ENCODE results near the gene PCLO.

Gene PCLO

DNA sequence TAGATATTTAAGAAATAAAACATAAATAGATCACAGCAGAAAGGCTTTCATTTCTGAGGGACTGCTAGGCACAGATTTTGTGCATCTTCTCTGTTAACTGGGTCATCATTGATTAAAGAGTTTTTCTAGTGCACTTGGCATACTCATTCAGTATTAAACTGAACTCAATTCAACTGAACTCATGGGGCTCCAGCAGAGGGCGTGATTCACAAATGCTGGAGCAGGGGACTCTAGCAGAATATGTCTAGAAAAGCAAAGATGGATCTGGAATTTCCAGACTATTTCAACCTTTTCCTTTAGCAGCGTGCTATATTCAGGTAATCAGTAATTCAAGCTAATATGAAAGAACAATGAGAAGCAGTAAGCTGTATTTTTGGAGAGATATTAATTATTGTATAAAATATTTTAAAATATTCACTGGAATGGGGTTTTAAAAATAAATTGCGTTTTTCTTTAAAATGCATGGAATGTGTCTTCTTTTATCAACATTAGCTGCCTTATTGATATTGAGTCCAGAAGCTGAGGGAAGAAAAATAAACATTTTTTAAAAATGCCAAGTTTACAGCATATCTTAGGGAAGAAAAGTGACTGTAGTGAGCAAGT, 422.3 kb downstream of the PCLO start:
- no peak for DNase-seq (ENCODE audit: extremely low read depth, low read depth)
- TF ChIP-seq, protein P1, sequence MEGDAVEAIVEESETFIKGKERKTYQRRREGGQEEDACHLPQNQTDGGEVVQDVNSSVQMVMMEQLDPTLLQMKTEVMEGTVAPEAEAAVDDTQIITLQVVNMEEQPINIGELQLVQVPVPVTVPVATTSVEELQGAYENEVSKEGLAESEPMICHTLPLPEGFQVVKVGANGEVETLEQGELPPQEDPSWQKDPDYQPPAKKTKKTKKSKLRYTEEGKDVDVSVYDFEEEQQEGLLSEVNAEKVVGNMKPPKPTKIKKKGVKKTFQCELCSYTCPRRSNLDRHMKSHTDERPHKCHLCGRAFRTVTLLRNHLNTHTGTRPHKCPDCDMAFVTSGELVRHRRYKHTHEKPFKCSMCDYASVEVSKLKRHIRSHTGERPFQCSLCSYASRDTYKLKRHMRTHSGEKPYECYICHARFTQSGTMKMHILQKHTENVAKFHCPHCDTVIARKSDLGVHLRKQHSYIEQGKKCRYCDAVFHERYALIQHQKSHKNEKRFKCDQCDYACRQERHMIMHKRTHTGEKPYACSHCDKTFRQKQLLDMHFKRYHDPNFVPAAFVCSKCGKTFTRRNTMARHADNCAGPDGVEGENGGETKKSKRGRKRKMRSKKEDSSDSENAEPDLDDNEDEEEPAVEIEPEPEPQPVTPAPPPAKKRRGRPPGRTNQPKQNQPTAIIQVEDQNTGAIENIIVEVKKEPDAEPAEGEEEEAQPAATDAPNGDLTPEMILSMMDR (IDR thresholded peaks at IDR 0.05; ENCODE audit: low read depth, low read length, missing control alignments), result peak; percentile 77

DNA sequence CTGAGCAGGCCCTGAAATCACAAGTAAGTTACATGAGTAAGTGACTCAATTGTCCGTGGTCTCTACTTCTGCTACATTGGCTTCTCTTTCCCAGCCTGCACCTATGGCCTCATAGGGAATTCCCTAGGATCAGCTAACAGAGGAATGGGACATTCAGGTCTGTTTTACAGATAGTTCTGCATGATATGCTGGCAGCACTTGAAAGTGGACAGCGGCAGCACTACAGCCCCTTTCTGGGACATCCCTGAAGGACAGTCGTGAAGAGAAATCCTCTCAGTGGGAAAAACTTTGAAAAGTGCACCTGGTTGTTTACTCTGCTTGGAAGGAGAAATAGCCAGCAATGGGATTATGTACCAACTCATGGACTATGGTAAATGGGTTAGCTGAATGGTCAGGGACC, 426.1 kb downstream of the PCLO start:
- no peak overlapping the region for H3K4me3 ChIP-seq (replicated peaks; ENCODE audit: low read depth, low read length)
- TF ChIP-seq, protein P1 (IDR thresholded peaks at IDR 0.05; ENCODE audit: low read depth, low read length, missing control alignments), result no peak
- DNase-seq (ENCODE audit: extremely low read depth, low read depth), result no peak

More for the DNA sequence above, 422.3 kb downstream of the PCLO start:
- H3K4me3 ChIP-seq (replicated peaks; ENCODE audit: low read depth, low read length), result no peak overlapping the region

DNA sequence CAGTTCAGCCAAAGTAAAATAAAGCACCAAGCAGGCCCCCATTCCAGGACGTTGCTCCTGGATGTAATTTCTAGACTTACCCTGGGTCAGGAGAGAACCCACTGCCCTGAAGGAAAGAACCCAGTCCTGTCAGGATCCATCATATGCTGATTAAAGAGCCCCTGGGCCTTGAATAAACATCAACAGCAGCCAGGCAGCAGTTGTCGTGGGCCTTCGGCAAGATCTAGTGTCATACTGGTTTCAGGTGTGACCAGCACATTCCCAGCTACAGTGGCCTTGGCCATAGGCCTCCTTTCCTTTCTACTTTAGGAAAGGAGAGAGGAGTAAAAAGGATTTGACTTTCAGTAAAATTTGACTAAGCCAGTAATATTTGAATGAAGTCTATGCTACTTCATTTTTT, 430.0 kb downstream of the PCLO start:
- no peak for DNase-seq (ENCODE audit: extremely low read depth, low read depth)
- TF ChIP-seq, protein P1 (IDR thresholded peaks at IDR 0.05; ENCODE audit: low read depth, low read length, missing control alignments), result no peak
- no peak overlapping the region for H3K4me3 ChIP-seq (replicated peaks; ENCODE audit: low read depth, low read length)

DNA sequence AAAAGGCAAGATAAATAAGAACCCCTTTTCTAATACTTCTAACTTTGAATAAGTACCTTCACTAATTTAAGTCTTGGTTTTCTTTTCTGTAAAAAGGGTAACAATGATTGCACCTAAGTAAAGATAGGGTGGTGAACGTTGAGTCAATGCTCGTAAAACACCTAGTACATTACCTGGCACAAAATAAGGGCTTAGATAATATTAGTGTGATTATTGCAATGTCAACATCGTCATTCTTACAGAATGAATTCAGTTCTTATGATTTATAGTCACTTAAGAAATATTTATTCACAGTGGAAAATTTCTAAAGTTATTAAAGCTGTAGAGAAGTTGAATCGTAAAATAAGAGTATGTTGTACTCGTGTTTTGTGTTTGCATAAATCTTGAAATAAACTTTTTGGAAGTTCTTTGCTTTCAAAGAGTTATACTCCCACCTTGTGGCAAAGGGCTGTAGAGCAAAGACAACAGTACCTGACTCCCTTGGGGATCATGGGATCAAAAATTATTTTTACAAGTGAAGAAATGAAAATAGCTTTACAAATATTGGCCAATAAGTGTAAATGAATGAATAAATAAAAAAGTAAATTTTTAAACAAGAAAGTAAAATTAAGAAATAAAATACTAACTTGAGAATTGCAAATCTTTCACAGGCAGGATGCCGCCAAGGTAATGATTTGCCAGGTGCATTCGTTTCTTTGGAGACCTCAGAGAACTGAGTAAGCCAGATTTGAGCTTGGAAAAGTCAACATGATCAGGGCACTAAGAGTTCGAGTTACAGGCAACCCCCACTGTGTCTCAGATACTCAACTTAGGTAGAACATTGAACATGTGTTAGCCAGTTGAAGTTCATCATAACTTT, 433.3 kb downstream of the PCLO start:
- DNase-seq (ENCODE audit: extremely low read depth, low read depth), result no peak
- TF ChIP-seq, protein P1 (IDR thresholded peaks at IDR 0.05; ENCODE audit: low read depth, low read length, missing control alignments), result peak; percentile 73
- no peak overlapping the region for H3K4me3 ChIP-seq (replicated peaks; ENCODE audit: low read depth, low read length)

DNA sequence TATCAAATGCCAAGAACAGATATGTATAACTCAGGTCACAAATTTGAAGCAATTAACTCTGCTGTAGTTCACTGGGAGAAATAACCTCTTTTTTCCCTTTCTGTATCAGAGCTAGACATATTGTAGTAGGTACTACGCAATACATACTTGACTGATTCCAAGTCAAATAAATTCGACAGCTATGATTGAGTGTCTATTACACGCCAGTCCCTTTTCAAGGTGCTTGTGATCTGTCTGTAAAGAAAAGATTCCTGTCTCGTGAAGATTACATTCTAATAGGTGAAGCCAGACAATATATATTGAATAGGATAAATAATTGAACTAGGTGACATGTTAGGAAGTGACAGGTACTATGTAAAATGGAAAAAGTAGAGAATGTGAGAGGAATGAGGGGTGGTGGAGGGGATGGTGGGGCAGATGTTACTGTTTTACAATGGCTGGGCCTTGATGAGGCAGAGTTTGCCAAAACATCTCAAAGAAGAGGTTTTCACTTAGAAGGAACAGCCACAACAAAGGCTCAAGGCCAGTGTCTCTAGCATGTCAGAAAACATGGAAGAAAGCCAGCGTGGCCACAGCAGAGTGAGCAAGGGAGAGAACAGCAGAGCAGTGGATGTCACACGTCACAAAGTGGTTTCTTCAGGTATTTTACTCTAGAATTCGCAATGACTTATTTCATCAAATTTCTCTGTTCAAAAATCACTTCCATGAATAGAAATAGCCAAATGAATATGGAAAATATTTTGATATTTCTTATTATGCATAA, 436.5 kb downstream of the PCLO start:
- no peak overlapping the region for H3K4me3 ChIP-seq (replicated peaks; ENCODE audit: low read depth, low read length)
- DNase-seq (ENCODE audit: extremely low read depth, low read depth), result no peak
- TF ChIP-seq, protein P1 (IDR thresholded peaks at IDR 0.05; ENCODE audit: low read depth, low read length, missing control alignments), result no peak

DNA sequence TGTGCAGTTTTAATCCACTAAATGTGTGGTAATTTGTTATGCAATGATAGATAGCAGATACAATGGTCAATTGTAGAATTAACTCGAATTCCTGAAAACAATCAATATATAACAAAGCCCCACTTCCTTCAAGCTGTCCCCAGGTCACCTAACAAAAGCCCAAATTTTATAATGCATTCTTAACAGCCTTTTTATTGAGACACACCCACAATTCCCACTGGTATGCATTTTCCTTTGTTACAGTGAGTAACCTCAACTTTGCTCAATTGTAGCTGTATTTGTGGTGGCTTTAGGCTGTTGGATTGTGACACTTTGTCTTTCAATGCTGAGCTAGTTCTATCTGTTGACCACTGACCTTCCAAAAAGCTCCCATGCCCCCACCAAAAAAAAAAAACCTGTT, 439.3 kb downstream of the PCLO start:
- TF ChIP-seq, protein P1 (IDR thresholded peaks at IDR 0.05; ENCODE audit: low read depth, low read length, missing control alignments), result no peak
- no peak overlapping the region for H3K4me3 ChIP-seq (replicated peaks; ENCODE audit: low read depth, low read length)
- no peak for DNase-seq (ENCODE audit: extremely low read depth, low read depth)

Data from HFF-Myc (cell line).